CD4-positive, alpha-beta T cell treated with Interleukin-15 for 1 hour (primary cell): Measurements from ENCODE around the gene LRG1.

Source experiments
- DNase-seq: peaks from one replicate; pipeline ENCODE4 v3.0.0-alpha.2; 2020

LRG1 gene

DNA sequence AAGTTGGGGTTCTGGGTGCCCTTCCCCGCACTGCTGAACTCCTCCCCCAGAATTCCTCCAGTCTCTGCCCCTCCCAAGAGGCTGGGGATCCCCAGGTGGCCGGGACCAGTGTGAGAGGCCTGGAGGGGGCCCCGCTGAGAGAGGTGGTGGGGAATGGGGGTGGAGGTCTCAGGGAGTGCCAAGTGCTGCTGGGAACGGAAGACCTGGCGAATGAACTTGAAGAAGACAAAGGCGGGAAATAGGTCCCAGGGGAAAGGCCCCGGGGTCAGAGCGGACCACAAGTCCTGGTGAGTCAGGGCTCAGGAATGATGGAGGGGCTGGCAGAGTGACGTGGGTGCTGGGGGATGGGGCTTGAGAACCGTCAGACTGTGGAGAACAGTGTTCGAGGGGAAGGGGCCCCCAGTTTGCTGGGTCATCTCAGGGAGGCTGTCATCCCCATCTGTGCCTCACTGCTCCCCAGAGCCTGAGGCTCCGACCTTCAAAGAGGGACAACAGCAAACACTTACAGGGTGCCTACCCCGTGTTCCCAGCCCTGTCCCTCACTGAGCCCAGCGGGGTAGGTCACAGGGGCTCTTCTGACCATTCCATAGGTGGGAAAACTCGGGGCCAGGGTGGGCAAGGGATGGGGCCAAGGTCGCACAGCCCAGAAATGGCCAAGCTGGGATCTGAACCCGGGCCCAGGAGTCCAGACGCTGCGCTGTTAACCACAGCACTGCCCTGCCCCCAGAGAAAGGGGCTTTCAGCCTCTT, 35.6 kb upstream of the LRG1 start:
- peak; percentile 31 for DNase-seq

GRCh38 chr19:4573682-4574081, 33.8 kb upstream of the LRG1 start:
- no peak for DNase-seq

DNA sequence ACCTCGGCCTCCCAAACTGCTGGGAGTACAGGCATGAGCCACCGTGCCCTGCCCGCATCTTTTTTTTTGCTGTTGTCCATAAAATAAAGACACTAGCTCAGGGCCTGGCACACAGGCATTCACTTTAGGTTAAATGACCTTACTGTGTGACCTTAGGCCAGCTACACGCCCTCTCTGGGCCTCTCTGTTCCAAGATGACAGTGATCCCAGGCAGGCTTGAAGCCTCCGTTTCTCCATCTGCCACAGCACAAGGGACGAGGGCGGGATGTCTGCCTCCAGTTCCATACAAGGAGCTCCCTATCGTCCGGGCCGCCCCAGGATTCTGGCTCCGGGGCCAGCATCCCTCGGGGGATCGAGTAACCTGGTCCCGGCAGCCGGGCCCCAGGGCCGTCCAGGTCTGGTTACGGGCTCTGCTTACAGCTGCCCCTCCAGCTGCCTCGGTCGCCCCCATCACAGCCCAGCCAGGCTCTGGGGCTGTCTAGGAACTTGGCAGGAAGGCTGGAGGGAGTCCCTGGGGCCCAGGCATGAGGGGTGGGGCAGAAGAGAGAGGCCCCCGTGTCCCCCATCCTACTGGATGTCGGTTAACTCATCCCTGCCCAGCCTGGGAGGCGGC, 31.6 kb upstream of the LRG1 start:
- no peak for DNase-seq

DNA sequence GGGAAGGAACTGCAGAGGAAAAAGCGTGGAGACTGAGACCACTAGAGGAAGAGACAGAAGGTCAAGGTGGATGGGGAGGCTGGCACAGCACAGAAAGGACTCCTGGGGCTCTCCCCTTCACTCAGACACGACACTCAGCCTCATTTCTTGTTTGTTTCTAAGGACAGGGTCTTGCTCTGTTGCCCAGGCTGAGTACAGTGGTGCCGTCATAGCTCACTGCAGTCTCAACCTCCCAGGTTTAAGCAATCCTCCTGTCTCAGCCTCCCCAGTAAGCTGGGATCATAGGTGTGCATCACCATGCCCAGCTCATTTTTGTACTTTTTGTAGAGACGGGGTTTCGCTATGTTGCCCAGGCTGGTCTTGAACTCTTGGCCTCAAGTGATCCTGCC, 31.1 kb upstream of the LRG1 start:
- no peak for DNase-seq

GRCh38 chr19:4570402-4570801, 30.6 kb upstream of the LRG1 start:
- DNase-seq: no peak

DNA sequence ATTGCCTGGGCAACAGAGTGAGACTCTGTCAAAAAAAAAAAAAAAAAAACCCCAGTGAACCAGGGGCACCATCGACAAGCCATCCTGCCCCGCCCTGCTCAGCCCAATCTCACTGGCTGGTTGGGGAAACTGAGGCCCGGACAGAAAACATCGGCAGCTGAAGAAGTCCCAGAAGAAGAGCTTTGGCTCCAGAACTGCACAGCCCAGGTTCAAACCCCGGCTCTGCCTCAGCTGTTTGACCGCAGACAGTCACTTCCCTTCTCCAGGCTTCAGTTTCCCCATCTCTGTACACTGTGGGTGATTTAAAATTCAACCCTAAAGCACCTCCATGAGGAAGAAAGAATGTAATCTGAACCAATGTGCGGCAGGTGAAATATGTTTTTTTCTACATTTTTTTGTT, 29.1 kb upstream of the LRG1 start:
- no peak for DNase-seq

- DNase-seq: peak; percentile 63
These were observed 27.8 kb upstream of the LRG1 start for GRCh38 chr19:4567584-4568071.

GRCh38 chr19:4566402-4567051, 26.7 kb upstream of the LRG1 start:
- DNase-seq: no peak

DNA sequence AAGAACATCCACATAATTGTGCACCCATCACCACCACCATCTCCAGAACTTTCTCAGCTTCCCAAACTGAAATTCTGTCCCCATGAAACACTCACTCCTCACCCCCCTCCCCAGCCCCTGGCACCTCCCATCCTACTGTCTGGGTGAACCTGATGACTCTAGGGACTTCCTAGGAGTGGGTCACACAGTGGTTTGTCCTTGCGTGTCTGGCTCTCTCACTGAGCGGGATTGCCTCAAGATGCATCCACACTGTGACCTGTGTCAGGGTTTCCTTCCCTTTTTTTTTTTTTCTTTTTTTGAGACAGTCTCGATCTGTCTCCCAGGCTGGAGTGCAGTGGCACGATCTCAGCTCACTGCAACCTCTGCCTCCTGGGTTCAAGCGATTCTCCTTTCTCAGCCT, 23.7 kb upstream of the LRG1 start:
- DNase-seq: peak; percentile 80

DNA sequence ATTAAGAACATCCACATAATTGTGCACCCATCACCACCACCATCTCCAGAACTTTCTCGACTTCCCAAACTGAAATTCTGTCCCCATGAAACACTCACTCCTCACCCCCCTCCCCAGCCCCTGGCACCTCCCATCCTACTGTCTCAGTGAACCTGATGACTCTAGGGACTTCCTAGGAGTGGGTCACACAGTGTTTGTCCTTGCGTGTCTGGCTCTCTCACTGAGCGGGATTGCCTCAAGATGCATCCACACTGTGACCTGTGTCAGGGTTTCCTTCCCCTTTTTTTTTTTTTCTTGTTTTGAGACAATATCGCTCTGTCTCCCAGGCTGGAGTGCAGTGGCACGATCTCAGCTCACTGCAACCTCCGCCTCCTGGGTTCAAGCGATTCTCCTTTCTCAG, 22.2 kb upstream of the LRG1 start:
- peak; percentile 80 for DNase-seq

- DNase-seq: peak; percentile 62
These were observed 19.7 kb upstream of the LRG1 start, which contains the start of gene SEMA6B for GRCh38 chr19:4559569-4559968. Gene SEMA6B (minus strand): TSS chr19:4559684. CDS start chr19:4558457, 1,227 bp downstream.

GRCh38 chr19:4557971-4558941, 18.4 kb upstream of the LRG1 start:
- no peak for DNase-seq

GRCh38 chr19:4557144-4557970, 17.5 kb upstream of the LRG1 start:
- no peak for DNase-seq

GRCh38 chr19:4556597-4557127, 16.8 kb upstream of the LRG1 start:
- DNase-seq: no peak

- no peak for DNase-seq
These were observed 16.1 kb upstream of the LRG1 start for GRCh38 chr19:4555657-4556561.

- DNase-seq: no peak
These were observed 14.9 kb upstream of the LRG1 start for GRCh38 chr19:4554717-4555116.

DNA sequence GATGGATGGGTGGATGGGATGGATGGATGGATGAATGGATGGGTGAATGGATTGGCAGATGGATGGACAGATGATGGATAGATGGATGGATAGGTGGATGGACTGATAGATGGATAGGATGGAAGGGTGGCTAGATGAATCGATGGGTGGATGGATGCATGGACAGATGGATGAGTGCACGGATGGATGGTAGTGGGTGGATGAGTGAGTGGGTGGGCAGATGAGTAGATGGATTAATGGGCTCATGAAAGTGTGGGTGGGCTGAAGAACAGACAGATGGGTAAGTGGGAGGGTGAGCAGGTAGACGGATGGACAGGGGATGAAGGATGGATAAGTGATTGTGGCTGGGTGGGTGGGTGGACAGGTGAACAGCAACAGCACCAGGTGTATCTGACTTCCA, 13.9 kb upstream of the LRG1 start:
- no peak for DNase-seq

- no peak for DNase-seq
These were observed 13.4 kb upstream of the LRG1 start for GRCh38 chr19:4553092-4553695.

DNA sequence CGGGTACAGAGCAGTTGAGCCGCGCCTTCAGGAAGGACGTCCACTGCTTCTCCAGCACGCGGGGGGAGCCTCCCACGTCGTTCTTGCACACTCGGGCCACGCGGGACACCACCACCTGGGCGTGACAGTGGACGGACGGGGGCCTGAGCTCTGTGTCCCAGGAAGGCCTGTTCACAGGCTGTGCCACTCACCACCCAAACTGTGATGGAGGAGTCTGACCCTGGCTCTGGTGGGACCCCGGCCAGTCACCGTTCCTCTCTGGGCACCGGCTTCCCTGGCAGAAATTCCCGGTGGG, 12.6 kb upstream of the LRG1 start:
- DNase-seq: no peak

DNA sequence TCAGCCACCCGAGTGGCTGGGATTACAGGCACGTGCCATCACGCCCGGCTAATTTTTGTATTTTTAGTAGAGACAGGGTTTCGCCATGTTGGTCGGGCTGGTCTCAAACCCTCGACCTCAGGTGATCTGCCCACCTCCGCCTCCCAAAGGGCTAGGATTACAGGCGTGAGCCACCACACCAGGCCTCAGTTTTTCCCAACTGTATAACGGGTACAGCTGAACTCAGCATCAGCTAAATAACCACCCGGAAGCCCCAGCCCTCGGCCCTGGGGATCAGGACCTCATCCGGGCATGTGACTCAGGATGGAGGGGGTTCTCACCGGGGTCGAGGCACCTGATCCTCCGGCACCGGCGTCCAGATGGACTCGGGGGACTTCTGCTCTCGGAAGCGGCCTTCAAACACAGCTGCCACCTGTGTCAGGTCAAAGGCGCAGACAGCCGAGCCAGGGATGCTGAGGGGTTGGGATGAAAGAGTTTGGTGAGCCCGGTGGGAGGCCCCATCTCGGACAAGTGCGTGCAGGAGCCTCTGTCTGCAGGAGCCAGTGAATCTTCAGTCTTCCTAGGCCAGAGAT, 10.7 kb upstream of the LRG1 start:
- no peak for DNase-seq
